Fibroblast of the conjunctiva (primary cell): ENCODE data around the gene LMAN2.
"Not testable (repeated sequence)": the region's sequence is repeated elsewhere in the genome, so short reads cannot be mapped to it uniquely, and the experiment has no call there.

ENCODE experiments used
- DNase-seq: peaks from one replicate; pipeline ENCODE4 v3.0.0-alpha.2; 2010; ENCODE audit warnings: low read depth

Gene LMAN2

DNA sequence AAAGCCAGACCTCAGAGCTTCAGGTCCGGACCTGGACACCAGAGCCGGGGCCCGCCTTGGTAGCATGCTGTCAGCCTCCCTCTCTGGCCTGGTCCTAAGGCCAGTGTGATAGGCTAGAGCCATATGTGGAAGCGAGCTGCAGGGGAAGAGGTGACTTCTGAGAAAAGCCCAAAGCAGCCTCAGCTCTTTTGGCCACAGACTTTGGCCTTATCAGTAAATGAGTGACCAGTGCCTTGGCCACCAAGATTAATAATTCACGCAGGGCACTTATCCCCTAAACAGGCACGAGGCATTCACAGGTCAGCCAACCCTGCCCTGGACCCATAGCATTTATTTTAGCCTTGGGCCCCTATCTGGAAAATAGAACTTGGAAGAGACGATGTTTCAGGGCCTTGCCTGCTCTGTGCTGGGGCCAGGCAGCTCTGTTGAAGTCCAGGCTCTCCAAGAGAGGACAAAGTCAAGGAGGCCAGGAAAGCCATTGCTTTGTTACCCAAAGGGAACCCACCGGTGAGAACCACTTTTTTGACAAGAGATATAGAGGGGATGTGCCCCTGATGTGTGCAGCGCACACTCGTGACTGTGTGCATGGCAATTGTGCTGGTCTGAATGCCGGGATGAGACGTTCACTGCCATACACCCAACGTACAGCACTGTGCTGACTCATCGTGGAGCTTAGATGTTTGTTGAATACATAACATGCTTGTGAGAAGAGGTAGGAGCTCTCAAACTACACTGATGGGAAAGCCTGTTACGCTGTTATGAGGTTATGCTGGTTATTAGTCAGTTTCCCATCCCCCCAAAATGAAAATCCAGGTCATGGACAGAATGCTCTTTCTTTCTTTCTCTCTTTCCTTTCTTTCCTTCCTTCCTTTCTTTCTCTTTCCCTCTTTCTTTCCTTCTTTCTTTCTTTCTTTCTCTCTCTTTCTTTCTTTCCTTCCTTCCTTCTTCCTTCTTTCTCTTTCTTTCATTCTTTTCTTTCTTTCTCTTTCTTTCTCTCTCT lies 27.7 kb upstream of the LMAN2 start:
- DNase-seq: no peak

DNA sequence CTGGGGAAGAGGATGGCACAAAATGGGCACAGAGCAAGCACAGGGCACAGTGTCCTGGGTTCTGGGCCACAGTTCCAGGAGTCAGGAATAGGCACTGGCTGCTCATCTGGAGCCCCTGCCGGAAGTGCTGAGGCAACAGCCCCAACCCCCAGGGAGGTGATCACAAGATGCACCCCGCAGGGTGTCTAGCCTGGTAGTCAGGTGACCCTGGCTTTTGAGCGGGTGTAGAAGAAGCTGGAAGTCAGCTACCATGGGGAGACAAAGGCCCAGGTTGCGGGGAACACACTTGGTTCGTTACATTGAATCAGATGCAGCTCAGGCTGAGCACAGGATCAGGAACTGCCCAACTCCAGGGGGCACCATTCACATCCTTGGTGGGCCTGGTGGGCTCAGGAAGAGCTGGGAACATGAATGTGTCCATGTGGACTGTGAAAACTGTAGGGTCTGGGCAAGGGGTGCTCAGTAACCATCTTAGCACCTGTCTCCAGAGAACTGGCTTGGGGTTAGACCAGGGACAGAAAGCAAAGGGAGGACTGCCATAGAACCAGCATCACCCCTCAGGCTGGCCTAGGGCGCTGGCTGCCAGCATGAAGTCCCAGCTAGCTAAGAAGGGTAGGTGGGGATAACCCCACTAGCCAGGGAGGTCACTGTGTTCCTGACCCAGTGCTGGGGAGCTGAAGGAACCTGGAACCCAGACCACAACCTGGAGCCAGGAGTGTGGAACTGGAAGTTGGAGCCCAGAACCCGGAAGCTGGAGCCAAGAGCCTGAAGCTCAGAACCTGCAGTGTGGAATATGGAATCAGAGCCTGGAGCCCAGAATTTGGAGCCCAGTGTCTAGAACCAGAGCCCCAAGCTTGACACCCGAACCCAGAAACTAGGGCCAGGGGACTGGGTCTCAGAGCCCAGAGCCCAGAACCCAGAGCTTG lies 26.6 kb upstream of the LMAN2 start:
- no peak for DNase-seq

DNA sequence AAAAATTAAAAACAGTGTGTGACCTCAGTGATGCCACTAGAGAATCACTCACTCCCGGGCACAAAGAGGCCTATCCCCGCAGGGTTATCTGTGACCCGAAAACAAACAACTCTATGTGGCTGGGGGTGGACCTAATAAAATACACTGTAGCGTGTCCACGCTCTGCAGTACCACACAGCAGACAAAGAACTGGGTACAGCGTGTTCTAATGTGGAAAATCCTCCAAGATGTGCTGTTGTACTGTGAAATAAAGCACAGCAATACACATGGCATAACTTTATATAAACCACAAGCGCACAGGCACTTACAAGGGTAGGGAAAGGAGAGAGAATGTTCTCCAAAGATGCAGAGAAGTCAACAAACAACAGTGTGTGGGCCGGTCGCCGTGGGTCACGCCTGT lies 24.6 kb upstream of the LMAN2 start:
- no peak for DNase-seq

DNA sequence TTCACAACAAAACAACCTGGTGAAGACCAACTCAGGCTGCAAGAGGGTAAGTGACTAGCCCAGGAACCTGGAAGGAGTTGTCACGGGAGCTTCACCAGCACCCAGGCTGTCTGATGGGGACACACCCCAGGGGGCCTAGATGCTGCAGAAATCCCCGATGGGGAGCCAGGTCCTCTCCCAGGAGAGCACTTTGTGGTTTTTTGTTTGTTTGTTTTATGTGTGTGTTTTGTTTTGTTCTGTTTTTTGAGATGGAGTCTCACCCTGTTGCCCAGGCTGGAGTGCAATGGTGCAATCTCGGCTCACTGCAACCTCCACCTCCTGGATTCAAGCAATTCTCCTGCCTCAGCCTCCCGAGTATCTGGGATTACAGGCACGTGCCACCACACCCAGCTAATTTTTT lies 24.0 kb upstream of the LMAN2 start:
- DNase-seq: not testable (repeated sequence)

DNA sequence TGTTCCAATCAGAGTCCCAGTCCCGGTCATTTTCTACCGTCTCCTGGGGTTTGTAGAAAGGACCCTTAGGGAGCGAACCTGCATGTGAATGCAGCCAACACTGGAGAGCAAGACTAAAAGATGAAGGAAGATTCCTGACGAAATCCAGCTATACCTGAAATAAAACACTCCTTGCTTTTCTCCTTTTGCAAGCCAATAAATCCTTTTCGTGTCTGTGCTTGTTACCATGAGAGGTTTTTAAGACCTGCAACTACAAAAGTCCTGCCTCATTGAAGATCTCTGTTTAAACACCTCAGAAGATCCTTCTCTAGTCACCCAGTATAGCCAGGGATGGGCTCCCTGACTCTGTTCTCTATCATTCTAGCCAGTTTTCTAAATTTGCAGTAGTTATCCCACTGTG lies 22.7 kb upstream of the LMAN2 start:
- no peak for DNase-seq

- no peak for DNase-seq
Measured at GRCh38 chr5:177373806-177374205, 22.3 kb upstream of the LMAN2 start.

DNA sequence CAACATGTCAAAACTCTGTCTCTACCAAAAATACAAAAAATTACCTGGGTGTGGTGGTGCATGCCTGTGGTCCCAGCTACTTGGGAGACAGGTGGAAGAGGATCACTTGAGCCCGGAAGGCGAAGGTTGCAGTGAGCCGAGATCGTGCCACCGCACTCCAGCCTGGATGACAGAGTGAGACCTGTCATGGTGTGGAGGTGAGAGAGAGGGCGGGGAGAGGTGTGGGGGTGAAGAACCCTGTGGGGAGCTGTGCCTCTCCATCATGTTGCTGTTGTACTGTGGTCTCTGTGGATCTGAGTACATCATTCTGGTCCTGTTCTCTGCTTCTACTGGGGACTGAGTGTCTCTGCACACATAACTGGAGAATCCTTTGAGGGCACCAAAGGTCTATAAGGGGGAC lies 21.4 kb upstream of the LMAN2 start:
- no peak for DNase-seq

GRCh38 chr5:177372034-177372896 lies 20.8 kb upstream of the LMAN2 start:
- no peak for DNase-seq

- no peak for DNase-seq
Measured at GRCh38 chr5:177371120-177372033, 19.9 kb upstream of the LMAN2 start.

DNA sequence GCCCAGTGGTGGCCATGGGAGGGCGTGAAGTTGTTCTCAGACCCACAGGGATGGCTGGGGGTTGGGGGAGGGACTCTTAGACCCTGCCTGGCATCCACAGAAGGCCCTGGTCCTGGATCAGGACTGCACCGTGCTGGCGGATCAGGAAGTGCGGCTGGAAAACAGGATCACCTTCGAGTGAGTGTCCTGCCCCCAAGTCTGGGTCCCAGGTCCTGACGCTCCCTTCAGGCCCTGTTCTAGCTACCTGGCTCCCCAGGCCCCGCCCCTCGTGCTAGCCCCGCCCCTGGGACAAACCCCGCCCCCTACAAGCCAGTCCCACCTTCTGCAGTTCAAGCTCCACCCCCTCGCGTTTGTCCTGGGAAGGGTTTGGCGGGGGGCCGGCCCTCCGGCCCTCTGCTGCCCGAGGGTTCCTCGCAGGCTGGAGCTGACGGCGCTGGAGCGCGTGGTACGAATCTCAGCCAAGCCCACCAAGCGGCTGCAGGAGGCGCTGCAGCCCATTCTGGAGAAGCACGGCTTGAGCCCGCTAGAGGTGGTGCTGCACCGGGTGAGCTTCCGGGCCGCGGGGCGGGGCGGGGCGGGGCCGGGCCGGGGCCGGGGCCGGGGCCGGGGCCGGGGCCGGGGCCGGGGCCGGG lies 19.1 kb upstream of the LMAN2 start:
- DNase-seq: peak; percentile 86

- DNase-seq: no peak
Measured at GRCh38 chr5:177369645-177370440, 18.4 kb upstream of the LMAN2 start.

GRCh38 chr5:177368869-177369644 lies 17.6 kb upstream of the LMAN2 start:
- DNase-seq: no peak

GRCh38 chr5:177367981-177368868 lies 16.8 kb upstream of the LMAN2 start:
- no peak for DNase-seq

DNA sequence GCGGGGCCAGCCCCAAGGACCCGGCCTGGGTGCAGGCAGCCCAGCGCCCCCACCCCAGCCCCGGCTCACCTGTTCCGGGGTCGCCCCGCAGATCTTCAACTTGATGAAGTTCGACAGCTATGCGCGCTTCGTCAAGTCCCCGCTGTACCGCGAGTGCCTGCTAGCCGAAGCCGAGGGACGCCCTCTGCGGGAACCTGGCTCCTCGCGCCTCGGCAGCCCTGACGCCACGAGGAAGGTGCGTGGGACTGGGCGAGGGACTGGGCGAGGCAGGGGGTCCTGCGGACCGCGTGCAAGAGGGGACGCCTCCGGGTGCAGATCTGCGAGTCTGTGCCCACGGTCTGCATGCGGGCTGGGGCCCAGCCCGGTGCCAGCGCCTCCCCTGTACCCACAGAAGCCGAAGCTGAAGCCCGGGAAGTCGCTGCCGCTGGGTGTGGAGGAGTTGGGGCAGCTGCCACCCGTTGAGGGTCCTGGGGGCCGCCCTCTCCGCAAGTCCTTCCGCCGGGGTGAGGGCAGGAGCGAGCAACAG lies 15.9 kb upstream of the LMAN2 start:
- DNase-seq: no peak

- DNase-seq: peak; percentile 77
Measured at GRCh38 chr5:177366528-177367322, 15.3 kb upstream of the LMAN2 start.

- no peak for DNase-seq
Measured at GRCh38 chr5:177365845-177366527, 14.5 kb upstream of the LMAN2 start.
